Panc1 (cell line): ENCODE data around the gene DPYD. TPM values are rescaled to one million over a fixed set of nuclear protein-coding genes. Genes with fewer than 3 reads are reported as not detected.

Experiments
- ATAC-seq: fragments of 200-7000 bp; cut with Tn5 transposase; 2 replicates; pipeline ENCODE4 v1.9.1; 2020; ENCODE audit warnings: mild to moderate bottlenecking, moderate library complexity
- BruUV-seq: library from RNA; stranded (reverse); fragments of 400-500 nt; replicated peaks from 2 replicates; lab custom pipeline; 2021; lab: Mats Ljungman, UMichigan
- CTCF ChIA-PET: fragments of 300-600 bp; sonication (Branson Sonifier 250); formaldehyde crosslinking; loops from one replicate; lab custom pipeline; 2022; ENCODE audit warnings: antibody characterized with exemption; lab: Charles Lee
- POLR2A ChIA-PET: fragments of 300-600 bp; sonication (Branson Sonifier 250); formaldehyde crosslinking; loops from one replicate; lab custom pipeline; 2022; ENCODE audit warnings: antibody characterized with exemption; lab: Charles Lee
- DNase-seq: peaks from one replicate; pipeline ENCODE4 v3.0.0-alpha.2; 2010; ENCODE audit warnings: low read depth, low spot score
- H3K27ac ChIP-seq: 2 replicates; pipeline ENCODE4 v1.5.1; 2011; ENCODE audit warnings: mild to moderate bottlenecking, low read length, inconsistent platforms
- H3K27me3 ChIP-seq: fragments of 200-500 bp; sonication (Bioruptor generic); 2 replicates; pipeline ENCODE4 v1.6.0; 2014; ENCODE audit warnings: low read length, inconsistent platforms; ENCODE audit not compliant: control insufficient read depth, insufficient read depth
- H3K36me3 ChIP-seq: fragments of 200-500 bp; sonication (Bioruptor generic); 2 replicates; pipeline ENCODE4 v1.5.1; 2014; ENCODE audit warnings: inconsistent platforms, mild to moderate bottlenecking, low read length, moderate library complexity; ENCODE audit not compliant: control insufficient read depth, insufficient read depth
- H3K4me1 ChIP-seq: 2 replicates; pipeline ENCODE4 v1.5.1; 2011; ENCODE audit warnings: inconsistent platforms, mild to moderate bottlenecking, low read length, moderate library complexity; ENCODE audit not compliant: control insufficient read depth, insufficient read depth
- H3K4me3 ChIP-seq, 2 experiments: 2 replicates each; pipeline ENCODE4 v1.5.1; 2011 to 2012; ENCODE audit warnings: low read depth in 2 of 2, low read length in 2 of 2, mild to moderate bottlenecking in 2 of 2, inconsistent platforms in 1 of 2, moderate library complexity in 1 of 2
- H3K9me3 ChIP-seq: fragments of 200-500 bp; sonication (Bioruptor generic); 2 replicates; pipeline ENCODE4 v1.5.1; 2014; ENCODE audit warnings: low read depth, mild to moderate bottlenecking, inconsistent platforms, low read length, moderate library complexity; ENCODE audit not compliant: control insufficient read depth, insufficient read depth
- CTCF ChIP-seq: fragments of 450-650 bp; IDR thresholded peaks from 2 replicates; pipeline ENCODE4 v1.5.1; 2017; ENCODE audit warnings: mild to moderate bottlenecking
- POLR2AphosphoS5 ChIP-seq: IDR thresholded peaks from 2 replicates; pipeline ENCODE4 v1.6.1; 2012; ENCODE audit warnings: mild to moderate bottlenecking, low read depth, low read length, moderate library complexity
- REST ChIP-seq, 2 experiments: IDR thresholded peaks; 2 replicates each; pipeline ENCODE4 v1.6.1; 2011 to 2012; ENCODE audit warnings: low read depth in 2 of 2, control low read depth in 1 of 2, low read length in 1 of 2, mild to moderate bottlenecking in 1 of 2, moderate library complexity in 1 of 2; ENCODE audit not compliant: insufficient read depth in 1 of 2
- SIN3A ChIP-seq: IDR thresholded peaks from 2 replicates; pipeline ENCODE4 v1.6.1; 2012; ENCODE audit warnings: low read depth, mild to moderate bottlenecking, low read length, moderate library complexity, borderline replicate concordance; ENCODE audit not compliant: insufficient read depth
- TCF7L2 ChIP-seq: IDR thresholded peaks from 2 replicates; pipeline ENCODE4 v1.6.1; 2011; ENCODE audit warnings: mild to moderate bottlenecking, low read depth, low read length, inconsistent platforms
- in situ Hi-C: cut with HindIII; loops from 2 replicates; pipeline ENCODE4 v1.10.0; 2016; ENCODE audit warnings: low sequenced_read_pairs, low pct_unique_long_range_greater_than_20kb
- intact Hi-C: fragments of 100-400 bp; cut with micrococcal nuclease; formaldehyde crosslinking; loops from one replicate; pipeline ENCODE4 v1.10.0; 2022; ENCODE audit not compliant: unreplicated experiment
- total RNA-seq: library from RNA; stranded (reverse); gene quantifications from one replicate; pipeline ENCODE4 v1.2.1, GENCODE V29; 2021; ENCODE audit not compliant: unreplicated experiment

DPYD gene
- total RNA-seq, 1 experiment from 2014 or later, result 2.0 TPM

- intact Hi-C loops (no loop called here), in situ Hi-C loops (no loop called here)
- Histone ChIP-seq H3K4me1 (no peaks in the 10 kb centered on the region), H3K9me3 (no peaks in the 10 kb centered on the region), H3K27ac (no peak overlapping the region), H3K36me3 (no peaks in the 10 kb centered on the region), H3K4me3 (no peak overlapping the region), H3K27me3 (no peaks in the 10 kb centered on the region)
- BruUV-seq, result no TSS peak
- TF ChIP-seq POLR2AphosphoS5 (no peak), REST (IDR thresholded peaks at IDR 0.05; ENCODE audit: insufficient read depth in 1 of 2, low read depth in 2 of 2, low read length in 1 of 2) (no peak), SIN3A (no peak), CTCF (no peak), TCF7L2 (no peak)
- no peak for DNase-seq
- ChIA-PET POLR2A (no interaction called here), CTCF (no interaction called here)
- ATAC-seq, result no peak
These were observed 757.1 kb downstream of the DPYD start for GRCh38 chr1:97163591-97164275.

- in situ Hi-C loops, result no loop called here
- H3K4me1 ChIP-seq, result no peaks in the 10 kb centered on the region
- no peaks in the 10 kb centered on the region for H3K36me3 ChIP-seq
- DNase-seq (no peak), ATAC-seq (no peak)
- no peaks in the 10 kb centered on the region for H3K9me3 ChIP-seq
- H3K27ac ChIP-seq, result no peak overlapping the region
- BruUV-seq, result no TSS peak
- ChIA-PET POLR2A (no interaction called here), CTCF (no interaction called here)
- TF ChIP-seq SIN3A, result no peak
- H3K27me3 ChIP-seq, result no peaks in the 10 kb centered on the region
- intact Hi-C loops, result no loop called here
- no peak overlapping the region for H3K4me3 ChIP-seq
These were observed 760.0 kb downstream of the DPYD start for GRCh38 chr1:97160818-97161217.

- in situ Hi-C loops (no loop called here), intact Hi-C loops (no loop called here)
- H3K4me3 ChIP-seq, result no peak overlapping the region
- CTCF ChIA-PET, result no interaction called here
- ATAC-seq, result no peak
- DNase-seq, result no peak
- TF ChIP-seq TCF7L2 (no peak), REST (IDR thresholded peaks at IDR 0.05; ENCODE audit: insufficient read depth in 1 of 2, low read depth in 2 of 2, low read length in 1 of 2) (no peak), POLR2AphosphoS5 (no peak), SIN3A (no peak), CTCF (no peak)
- no peaks in the 10 kb centered on the region for H3K27me3 ChIP-seq
- no peaks in the 10 kb centered on the region for H3K36me3 ChIP-seq
- no peak overlapping the region for H3K27ac ChIP-seq
- no peaks in the 10 kb centered on the region for H3K4me1 ChIP-seq
- POLR2A ChIA-PET, result no interaction called here
- BruUV-seq, result no TSS peak
- no peaks in the 10 kb centered on the region for H3K9me3 ChIP-seq
These were observed 761.5 kb downstream of the DPYD start for GRCh38 chr1:97159342-97159741.
